Mucosa of descending colon (tissue), 3 donors: ENCODE data around the gene LCN10. TPM values are rescaled to one million over a fixed set of nuclear protein-coding genes. Genes with fewer than 3 reads are reported as not detected.
"Not testable (repeated sequence)": the region's sequence is repeated elsewhere in the genome, so short reads cannot be mapped to it uniquely, and the experiment has no call there.

ENCODE experiments used
- ATAC-seq: fragments of 200-7000 bp; cut with Tn5 transposase; one replicate; pipeline ENCODE4 v1.9.1; 2020; ENCODE audit warnings: mild to moderate bottlenecking, moderate library complexity
- DNase-seq, 3 donors: peaks; one replicate each; pipeline ENCODE4 v3.0.0-alpha.2; 2020
- H3K36me3 ChIP-seq: fragments of 200-600 bp; one replicate; pipeline ENCODE4 v1.8.0; 2021; ENCODE audit warnings: low read depth, mild to moderate bottlenecking
- H3K4me1 ChIP-seq: fragments of 200-600 bp; one replicate; pipeline ENCODE4 v1.8.0; 2021; ENCODE audit warnings: low read depth, mild to moderate bottlenecking
- H3K4me3 ChIP-seq: fragments of 200-600 bp; one replicate; pipeline ENCODE4 v1.8.0; 2021; ENCODE audit warnings: mild to moderate bottlenecking
- H3K9me3 ChIP-seq: fragments of 200-600 bp; one replicate; pipeline ENCODE4 v1.8.0; 2021; ENCODE audit warnings: mild to moderate bottlenecking
- intact Hi-C, 2 donors: fragments of 100-400 bp; cut with DNase I in 1 of 2; cut with micrococcal nuclease in 1 of 2; formaldehyde crosslinking; loops; one replicate each; pipeline versions ENCODE4 v1.11.0 to v1.11.1; 2022; cut with DNase I, micrococcal nuclease
- total RNA-seq, 3 donors: library from RNA; stranded (reverse); fragmentation: NEBNext Ultra II Directional in 2 of 3; extraction: Animal tissue kit (Norgen Biotek cat#: 25700) in 2 of 3; gene quantifications; one replicate each; pipeline versions ENCODE4 v1.2.1 to v1.2.4, GENCODE V29; 2021 to 2023
- TF ChIP-seq, protein P1 (sequence below): fragments of 200-600 bp; IDR thresholded peaks from one replicate; pipeline ENCODE4 v1.8.0; 2022; ENCODE audit warnings: antibody characterized with exemption, mild to moderate bottlenecking
- donor health status: DM: no; HTN: no; CAD: no; lungs with moderate emphysema.
- donor health status: DM: no; HTN: no; CAD: no.
- donor health status: DM: no; HTN: yes; CAD: no.

LCN10 gene
- total RNA-seq, 3 donors from 2014 or later = 0.12 to 5.1 (median 2.7) TPM

DNA sequence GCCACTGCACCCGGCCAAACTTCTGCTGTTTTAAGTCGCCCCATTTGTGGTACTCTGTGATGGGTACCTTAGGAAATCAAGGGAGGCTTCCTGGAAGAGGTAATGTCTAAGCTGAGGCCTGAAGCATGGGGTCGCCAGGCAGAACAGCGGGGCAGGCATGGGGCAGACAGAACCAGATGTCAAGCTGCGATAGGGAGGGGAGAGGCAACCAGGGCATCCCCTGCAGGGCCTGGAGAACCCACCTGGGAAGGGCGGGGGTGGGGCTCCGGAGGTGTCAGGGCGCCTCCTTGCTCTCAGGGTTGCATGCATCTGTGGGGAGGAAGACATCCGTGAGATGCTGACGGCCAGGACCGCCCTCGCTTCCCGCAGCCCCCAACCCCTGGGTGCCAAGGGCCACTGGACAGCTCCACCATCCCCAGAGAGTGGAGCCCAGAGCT, 18.8 kb upstream of the LCN10 start:
- TF ChIP-seq, protein P1, sequence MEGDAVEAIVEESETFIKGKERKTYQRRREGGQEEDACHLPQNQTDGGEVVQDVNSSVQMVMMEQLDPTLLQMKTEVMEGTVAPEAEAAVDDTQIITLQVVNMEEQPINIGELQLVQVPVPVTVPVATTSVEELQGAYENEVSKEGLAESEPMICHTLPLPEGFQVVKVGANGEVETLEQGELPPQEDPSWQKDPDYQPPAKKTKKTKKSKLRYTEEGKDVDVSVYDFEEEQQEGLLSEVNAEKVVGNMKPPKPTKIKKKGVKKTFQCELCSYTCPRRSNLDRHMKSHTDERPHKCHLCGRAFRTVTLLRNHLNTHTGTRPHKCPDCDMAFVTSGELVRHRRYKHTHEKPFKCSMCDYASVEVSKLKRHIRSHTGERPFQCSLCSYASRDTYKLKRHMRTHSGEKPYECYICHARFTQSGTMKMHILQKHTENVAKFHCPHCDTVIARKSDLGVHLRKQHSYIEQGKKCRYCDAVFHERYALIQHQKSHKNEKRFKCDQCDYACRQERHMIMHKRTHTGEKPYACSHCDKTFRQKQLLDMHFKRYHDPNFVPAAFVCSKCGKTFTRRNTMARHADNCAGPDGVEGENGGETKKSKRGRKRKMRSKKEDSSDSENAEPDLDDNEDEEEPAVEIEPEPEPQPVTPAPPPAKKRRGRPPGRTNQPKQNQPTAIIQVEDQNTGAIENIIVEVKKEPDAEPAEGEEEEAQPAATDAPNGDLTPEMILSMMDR = no peak
- ATAC-seq = no peak

DNA sequence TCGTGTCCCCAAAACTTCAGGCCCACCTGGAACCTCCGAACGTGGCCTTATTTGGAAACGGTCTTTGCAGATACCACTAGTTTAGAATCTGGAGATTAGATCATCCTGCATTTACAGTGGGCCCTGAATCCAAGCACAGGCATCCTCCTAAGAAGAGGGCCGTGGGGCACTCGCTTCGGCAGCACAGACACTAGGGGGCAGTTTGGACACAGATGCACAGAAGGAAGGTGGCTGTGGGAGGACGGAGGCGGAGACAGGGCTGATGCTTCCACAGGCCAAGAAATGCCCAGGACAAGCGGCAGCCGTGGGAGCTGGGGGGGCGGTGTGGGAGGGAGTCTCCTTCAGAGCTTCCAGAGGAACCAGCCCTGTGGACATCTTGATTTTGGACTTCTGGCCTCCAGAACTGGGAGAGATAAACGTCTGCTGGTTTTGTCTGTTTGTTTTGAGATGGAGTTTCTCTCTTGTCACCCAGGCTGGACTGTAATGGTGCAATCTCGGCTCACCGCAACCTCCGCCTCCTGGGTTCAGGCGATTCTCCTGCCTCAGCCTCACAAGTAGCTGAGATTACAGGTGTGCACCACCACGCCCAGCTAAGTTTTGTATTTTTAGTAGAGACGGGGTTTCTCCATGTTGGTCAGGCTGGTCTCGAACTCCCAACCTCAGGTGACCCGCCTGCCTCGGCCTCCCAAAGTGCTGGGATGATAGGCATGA, 18.2 kb upstream of the LCN10 start:
- intact Hi-C loops, H3K36me3 ChIP-seq, H3K9me3 ChIP-seq, H3K4me3 ChIP-seq: not testable (repeated sequence)
- peaks cover 12% of the 10 kb centered on the region for H3K4me1 ChIP-seq
- TF ChIP-seq, protein P1 = peak; percentile 12
- ATAC-seq (peak; percentile 51), DNase-seq (peak; percentile 50 to 77 (median 67))

More for the DNA sequence above, 18.8 kb upstream of the LCN10 start:
- peak in 2 of 3 donors; percentile 33 to 40 for DNase-seq
- H3K36me3 ChIP-seq = no peaks in the 10 kb centered on the region
- intact Hi-C loops = no loop called here
- H3K9me3 ChIP-seq = no peaks in the 10 kb centered on the region
- peaks cover 14% of the 10 kb centered on the region for H3K4me1 ChIP-seq
- no peak overlapping the region for H3K4me3 ChIP-seq

DNA sequence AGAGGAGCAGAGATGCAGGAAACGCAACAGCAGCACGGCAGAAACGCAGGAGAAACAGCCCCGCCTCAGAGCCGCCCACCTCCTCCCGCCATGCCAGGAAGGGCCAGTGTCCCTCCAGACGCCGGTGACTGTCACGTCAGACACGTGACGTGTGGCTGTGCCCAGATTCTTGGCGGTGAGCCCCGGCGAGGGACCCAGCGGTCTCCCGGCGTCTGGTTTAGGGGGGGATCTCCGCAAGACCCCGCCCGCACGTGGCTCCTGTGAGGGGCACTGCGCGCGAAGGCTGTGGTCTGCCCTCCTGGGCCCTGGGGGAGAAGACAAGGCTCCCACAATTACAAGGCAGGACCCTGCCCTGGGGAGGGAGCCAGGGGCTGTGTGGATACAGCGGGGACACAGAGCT, 17.7 kb upstream of the LCN10 start:
- H3K9me3 ChIP-seq = no peaks in the 10 kb centered on the region
- peaks cover 8% of the 10 kb centered on the region for H3K4me1 ChIP-seq
- no peak overlapping the region for H3K4me3 ChIP-seq
- H3K36me3 ChIP-seq = no peaks in the 10 kb centered on the region
- TF ChIP-seq, protein P1 = no peak
- ATAC-seq (no peak), DNase-seq (peak in 2 of 3 donors; percentile 31 to 61)
- intact Hi-C loops = no loop called here

DNA sequence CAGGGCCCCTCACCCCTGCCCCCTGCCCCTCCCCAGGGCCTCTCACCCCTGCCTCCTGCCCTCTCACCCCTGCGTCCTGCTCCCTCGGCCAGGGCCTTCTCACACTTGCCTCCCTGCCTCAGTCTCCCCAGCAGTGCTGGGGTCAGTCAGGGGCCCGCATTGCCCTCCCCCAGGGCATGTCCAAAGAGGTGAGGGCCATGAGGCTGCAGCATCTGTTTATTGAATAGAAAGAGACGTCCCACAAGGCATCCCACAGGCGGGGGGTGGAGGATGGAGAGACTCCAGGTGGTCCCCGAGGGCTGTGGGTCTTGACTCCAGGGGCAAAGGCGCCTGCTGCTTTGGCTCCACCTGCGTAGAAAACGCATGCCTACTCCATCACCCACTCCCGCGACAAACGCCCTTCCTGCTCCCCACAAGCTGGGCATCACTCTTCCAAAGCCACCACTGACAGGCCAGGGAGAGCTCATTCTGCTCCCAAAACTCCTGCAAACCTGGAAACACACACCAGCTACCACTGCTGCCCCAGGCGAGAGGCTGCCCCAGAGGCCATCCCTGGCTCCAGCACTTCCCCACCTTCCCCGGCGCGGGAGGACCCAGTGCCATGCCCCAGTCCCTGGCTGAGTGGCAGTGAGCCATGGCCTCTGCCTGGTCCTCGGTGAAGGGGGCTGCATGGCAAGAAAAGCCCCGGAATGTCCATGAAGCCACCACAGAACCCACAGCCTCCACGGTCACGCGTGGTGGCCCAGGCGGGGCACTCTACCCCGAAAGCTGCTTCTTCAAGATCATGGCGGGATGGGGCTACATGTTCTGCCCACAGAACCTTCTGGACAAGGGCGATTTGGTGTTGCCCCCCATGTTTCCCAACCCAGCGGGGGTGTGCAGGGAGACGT, 16.9 kb upstream of the LCN10 start:
- H3K4me3 ChIP-seq = no peak overlapping the region
- TF ChIP-seq, protein P1 = no peak
- H3K36me3 ChIP-seq = no peaks in the 10 kb centered on the region
- H3K9me3 ChIP-seq = no peaks in the 10 kb centered on the region
- ATAC-seq (no peak), DNase-seq (peak in 2 of 3 donors; percentile 31 to 40)
- intact Hi-C loops = no loop called here
- peaks cover under 1% of the 10 kb centered on the region for H3K4me1 ChIP-seq

DNA sequence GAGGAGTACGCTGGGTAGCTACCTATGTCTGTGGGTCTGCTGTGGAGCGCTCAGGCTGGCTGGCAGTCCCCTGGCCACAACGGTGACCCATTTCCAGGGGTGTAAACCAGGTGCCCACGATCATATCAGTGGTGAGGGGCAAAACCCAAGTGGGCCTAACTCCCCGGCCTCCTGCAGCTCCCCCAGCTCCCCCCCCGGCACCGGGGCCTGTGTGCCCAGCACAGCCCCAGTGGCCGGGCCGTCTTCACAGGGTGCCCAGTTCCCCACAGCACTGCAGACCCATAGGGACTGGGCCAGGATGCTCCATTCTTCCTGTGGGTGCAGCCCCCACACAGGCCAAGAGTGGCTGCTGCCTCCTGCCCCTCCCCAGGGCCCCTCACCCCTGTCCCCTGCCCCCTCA, 16.3 kb upstream of the LCN10 start:
- intact Hi-C loops = no loop called here
- no peaks in the 10 kb centered on the region for H3K36me3 ChIP-seq
- TF ChIP-seq, protein P1 = no peak
- ATAC-seq (no peak), DNase-seq (peak in 2 of 3 donors; percentile 18 to 43)
- no peak overlapping the region for H3K4me3 ChIP-seq
- H3K9me3 ChIP-seq = no peaks in the 10 kb centered on the region
- no peaks in the 10 kb centered on the region for H3K4me1 ChIP-seq
